HEK293 (cell line): Measurements from ENCODE around the gene DNAI7.

Experiments
- CTCF ChIA-PET: fragments of 350-600 bp; formaldehyde crosslinking; extraction: SDS; loops from one replicate; lab custom pipeline; 2021; ENCODE audit warnings: antibody characterized with exemption; lab: Yijun Ruan, JAX
- POLR2A ChIA-PET: fragments of 300-600 bp; formaldehyde crosslinking; extraction: SDS; loops from one replicate; lab custom pipeline; 2020; ENCODE audit warnings: antibody characterized with exemption, inconsistent platforms; lab: Yijun Ruan, JAX
- H3K27ac ChIP-seq: fragments of 200-500 bp; sonication (Bioruptor generic); 2 replicates; pipeline ENCODE4 v1.5.1; 2014; ENCODE audit warnings: low read depth, low read length, control low read depth, inconsistent platforms; ENCODE audit errors: extremely low read depth
- H3K36me3 ChIP-seq, 2 experiments: fragments of 200-500 bp in 1 of 2; sonication (Bioruptor generic) in 1 of 2; 1 replicate in 1 of 2; 2 replicates in 1 of 2; pipeline ENCODE4 v1.5.1; 2014 to 2017; ENCODE audit warnings: inconsistent platforms in 2 of 2, low read length in 2 of 2; ENCODE audit not compliant: control insufficient read depth in 2 of 2, insufficient read depth in 1 of 2
- H3K4me1 ChIP-seq: fragments of 200-500 bp; sonication (Bioruptor generic); 2 replicates; pipeline ENCODE4 v1.5.1; 2014; ENCODE audit warnings: mild to moderate bottlenecking, low read length, inconsistent platforms; ENCODE audit not compliant: control insufficient read depth, insufficient read depth
- H3K4me3 ChIP-seq: 2 replicates; pipeline ENCODE4 v1.5.1; 2011; ENCODE audit warnings: low read depth, mild to moderate bottlenecking, control low read depth, low read length, moderate library complexity
- H3K9me3 ChIP-seq: fragments of 200-500 bp; sonication (Bioruptor generic); 2 replicates; pipeline ENCODE4 v1.5.1; 2014; ENCODE audit warnings: low read depth, low read length, inconsistent platforms; ENCODE audit not compliant: control insufficient read depth, insufficient read depth
- ATF2 ChIP-seq: fragments of 450-650 bp; formaldehyde crosslinking; IDR thresholded peaks from 2 replicates; pipeline ENCODE4 v1.5.1; 2016; ENCODE audit warnings: missing biosample characterization, missing genetic modification characterization, low read depth
- ELK4 ChIP-seq: IDR thresholded peaks from 2 replicates; pipeline ENCODE4 v1.6.1; 2011; ENCODE audit warnings: mild to moderate bottlenecking, low read depth, low read length, borderline replicate concordance
- GLI4 ChIP-seq: fragments of 450-650 bp; formaldehyde crosslinking; IDR thresholded peaks from 2 replicates; pipeline ENCODE4 v1.5.1; 2016; ENCODE audit warnings: missing biosample characterization, missing genetic modification characterization
- IKZF3 ChIP-seq: fragments of 450-650 bp; IDR thresholded peaks from 2 replicates; pipeline ENCODE4 v1.5.0; 2018; ENCODE audit warnings: missing biosample characterization, mild to moderate bottlenecking, missing genetic modification characterization, moderate library complexity
- KLF16 ChIP-seq: fragments of 450-650 bp; formaldehyde crosslinking; IDR thresholded peaks from 2 replicates; pipeline ENCODE4 v1.5.1; 2017; ENCODE audit warnings: missing biosample characterization, missing genetic modification characterization
- MZF1 ChIP-seq: fragments of 450-650 bp; formaldehyde crosslinking; IDR thresholded peaks from 2 replicates; pipeline ENCODE4 v1.5.1; 2017; ENCODE audit warnings: missing biosample characterization, missing genetic modification characterization, borderline replicate concordance
- OVOL3 ChIP-seq: fragments of 450-650 bp; formaldehyde crosslinking; IDR thresholded peaks from 2 replicates; pipeline ENCODE4 v1.5.1; 2016; ENCODE audit warnings: missing biosample characterization, missing genetic modification characterization
- RBAK ChIP-seq: fragments of 450-650 bp; formaldehyde crosslinking; IDR thresholded peaks from 2 replicates; pipeline ENCODE4 v1.5.1; 2016; ENCODE audit warnings: missing biosample characterization, missing genetic modification characterization
- SETDB1 ChIP-seq: IDR thresholded peaks from one replicate; pipeline ENCODE4 v1.6.1; 2017; ENCODE audit warnings: mild to moderate bottlenecking, low read length, moderate library complexity, mixed read lengths; ENCODE audit not compliant: insufficient read length
- ZBTB20 ChIP-seq: fragments of 450-650 bp; formaldehyde crosslinking; IDR thresholded peaks from 2 replicates; pipeline ENCODE4 v1.5.1; 2016; ENCODE audit warnings: missing biosample characterization, missing genetic modification characterization
- ZBTB49 ChIP-seq: fragments of 450-650 bp; formaldehyde crosslinking; IDR thresholded peaks from 2 replicates; pipeline ENCODE4 v1.5.1; 2016; ENCODE audit warnings: missing biosample characterization, missing genetic modification characterization, low read depth
- ZFHX2 ChIP-seq: fragments of 450-650 bp; formaldehyde crosslinking; conservative IDR thresholded peaks from 2 replicates; pipeline ENCODE4 v1.5.1; 2016; ENCODE audit warnings: missing biosample characterization, missing genetic modification characterization
- ZNF138 ChIP-seq: fragments of 450-650 bp; formaldehyde crosslinking; IDR thresholded peaks from 2 replicates; pipeline ENCODE4 v1.5.1; 2016; ENCODE audit warnings: missing biosample characterization, missing genetic modification characterization, borderline replicate concordance
- ZNF184 ChIP-seq: fragments of 450-650 bp; IDR thresholded peaks from 2 replicates; pipeline ENCODE4 v1.5.1; 2018; ENCODE audit warnings: missing biosample characterization, mild to moderate bottlenecking, missing genetic modification characterization
- ZNF223 ChIP-seq: fragments of 450-650 bp; formaldehyde crosslinking; IDR thresholded peaks from 2 replicates; pipeline ENCODE4 v1.5.1; 2016; ENCODE audit warnings: missing biosample characterization, missing genetic modification characterization
- ZNF26 ChIP-seq: fragments of 450-650 bp; formaldehyde crosslinking; IDR thresholded peaks from 2 replicates; pipeline ENCODE4 v1.5.1; 2016; ENCODE audit warnings: missing biosample characterization, missing genetic modification characterization
- ZNF266 ChIP-seq: fragments of 450-650 bp; formaldehyde crosslinking; IDR thresholded peaks from 2 replicates; pipeline ENCODE4 v1.5.1; 2016; ENCODE audit warnings: missing biosample characterization, missing genetic modification characterization, low read depth
- ZNF354C ChIP-seq: fragments of 450-650 bp; formaldehyde crosslinking; IDR thresholded peaks from 2 replicates; pipeline ENCODE4 v1.5.1; 2016; ENCODE audit warnings: missing biosample characterization, missing genetic modification characterization, low read depth, borderline replicate concordance
- ZNF37A ChIP-seq: fragments of 450-650 bp; IDR thresholded peaks from 2 replicates; pipeline ENCODE4 v1.5.1; 2018; ENCODE audit warnings: missing biosample characterization, missing genetic modification characterization
- ZNF398 ChIP-seq: fragments of 450-650 bp; formaldehyde crosslinking; IDR thresholded peaks from 2 replicates; pipeline ENCODE4 v1.5.1; 2017; ENCODE audit warnings: missing biosample characterization, missing genetic modification characterization
- ZNF600 ChIP-seq: fragments of 450-650 bp; formaldehyde crosslinking; IDR thresholded peaks from 2 replicates; pipeline ENCODE4 v1.5.1; 2016; ENCODE audit warnings: missing biosample characterization, missing genetic modification characterization
- ZNF629 ChIP-seq: fragments of 450-650 bp; formaldehyde crosslinking; IDR thresholded peaks from 2 replicates; pipeline ENCODE4 v1.5.1; 2017; ENCODE audit warnings: missing biosample characterization, missing genetic modification characterization
- ZNF664 ChIP-seq: fragments of 450-650 bp; formaldehyde crosslinking; IDR thresholded peaks from 2 replicates; pipeline ENCODE4 v1.5.1; 2016; ENCODE audit warnings: missing biosample characterization, missing genetic modification characterization
- TF ChIP-seq, protein P1 (sequence below): fragments of 450-650 bp; formaldehyde crosslinking; IDR thresholded peaks from 2 replicates; pipeline ENCODE4 v1.5.1; 2016; ENCODE audit warnings: missing biosample characterization, missing genetic modification characterization

The DNAI7 gene

GRCh38 chr12:25243680-25243990 lies 48.7 kb upstream of the DNAI7 start:
- no peaks in the 10 kb centered on the region for H3K9me3 ChIP-seq
- H3K4me3 ChIP-seq, result no peak overlapping the region
- peaks cover 4% of the 10 kb centered on the region; the same call in 1 of the 2 replicates for H3K4me1 ChIP-seq
- no peak overlapping the region for H3K27ac ChIP-seq
- ChIA-PET POLR2A (no interaction called here), CTCF (interaction anchor here (0.6 kb wide), 2 partner anchors 38 to 717 kb away, joined by 3 read pairs; no protein-coding TSS in a partner anchor)
- TF ChIP-seq ZNF600 (tag by site-specific recombination), result no peak
- TF ChIP-seq RBAK (tag by site-specific recombination), result no peak
- TF ChIP-seq ELK4, result no peak
- TF ChIP-seq ZNF398, result no peak
- no peak for TF ChIP-seq GLI4 (tag by site-specific recombination)
- no peak for TF ChIP-seq ZBTB20 (tag by site-specific recombination)
- TF ChIP-seq ZNF26, result no peak
- peaks cover 11 to 17% of the 10 kb centered on the region in 2 experiments for H3K36me3 ChIP-seq

GRCh38 chr12:25242981-25243679 lies 48.2 kb upstream of the DNAI7 start:
- H3K4me1 ChIP-seq, result peaks cover 4% of the 10 kb centered on the region; the same call in 1 of the 2 replicates
- no peak for TF ChIP-seq ZFHX2 (tag by site-specific recombination)
- no peak for TF ChIP-seq ZNF354C (tag by site-specific recombination)
- TF ChIP-seq MZF1 (tag by site-specific recombination), result no peak
- no peak for TF ChIP-seq ZNF184 (tag by site-specific recombination)
- TF ChIP-seq ZNF223 (tag by site-specific recombination), result no peak
- TF ChIP-seq, protein P1, sequence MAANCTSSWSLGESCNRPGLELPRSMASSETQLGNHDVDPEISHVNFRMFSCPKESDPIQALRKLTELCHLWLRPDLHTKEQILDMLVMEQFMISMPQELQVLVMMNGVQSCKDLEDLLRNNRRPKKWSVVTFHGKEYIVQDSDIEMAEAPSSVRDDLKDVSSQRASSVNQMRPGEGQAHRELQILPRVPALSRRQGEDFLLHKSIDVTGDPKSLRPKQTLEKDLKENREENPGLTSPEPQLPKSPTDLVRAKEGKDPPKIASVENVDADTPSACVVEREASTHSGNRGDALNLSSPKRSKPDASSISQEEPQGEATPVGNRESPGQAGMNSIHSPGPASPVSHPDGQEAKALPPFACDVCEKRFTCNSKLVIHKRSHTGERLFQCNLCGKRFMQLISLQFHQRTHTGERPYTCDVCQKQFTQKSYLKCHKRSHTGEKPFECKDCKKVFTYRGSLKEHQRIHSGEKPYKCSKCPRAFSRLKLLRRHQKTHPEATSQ, result no peak
- TF ChIP-seq ZNF138 (tag by site-specific recombination), result no peak
- TF ChIP-seq ATF2 (tag by site-specific recombination), result peak; percentile 93
- TF ChIP-seq SETDB1, result no peak
- peak; percentile 73 for TF ChIP-seq ZNF664 (tag by site-specific recombination)
- peak; percentile 70 for TF ChIP-seq ZNF629
- TF ChIP-seq ZBTB49 (tag by site-specific recombination), result no peak
- TF ChIP-seq OVOL3 (tag by site-specific recombination), result no peak
- TF ChIP-seq KLF16, result no peak
- TF ChIP-seq IKZF3 (tag by site-specific recombination), result peak; percentile 17; the same call in 1 of the 2 replicates
- no peak for TF ChIP-seq ZNF37A (tag by site-specific recombination)
- no peak for TF ChIP-seq ZNF266 (tag by site-specific recombination)
- TF ChIP-seq, all 188 proteins: peak for 4
- POLR2A ChIA-PET, result no interaction called here
- CTCF ChIA-PET, result interaction anchor here (0.7 to 2.7 kb wide), 2 partner anchors 19 to 140 kb away, joined by 3 to 13 read pairs; no protein-coding TSS in a partner anchor
- Histone ChIP-seq H3K4me3 (no peak overlapping the region), H3K27ac (no peak overlapping the region), H3K36me3 (peaks cover 11 to 16% of the 10 kb centered on the region in 2 experiments), H3K9me3 (no peaks in the 10 kb centered on the region)
